ENCODE data around the gene ADARB2. TPM values are rescaled to one million over a fixed set of nuclear protein-coding genes. Genes with fewer than 3 reads are reported as not detected.

ADARB2 gene
- total and polyA plus RNA-seq, 10 of the 15 experiments (the other 5 are each of a cell fraction or from before 2014, with no cell fraction given), result 0.02 to 4.1 (median 0.76) TPM

DNA sequence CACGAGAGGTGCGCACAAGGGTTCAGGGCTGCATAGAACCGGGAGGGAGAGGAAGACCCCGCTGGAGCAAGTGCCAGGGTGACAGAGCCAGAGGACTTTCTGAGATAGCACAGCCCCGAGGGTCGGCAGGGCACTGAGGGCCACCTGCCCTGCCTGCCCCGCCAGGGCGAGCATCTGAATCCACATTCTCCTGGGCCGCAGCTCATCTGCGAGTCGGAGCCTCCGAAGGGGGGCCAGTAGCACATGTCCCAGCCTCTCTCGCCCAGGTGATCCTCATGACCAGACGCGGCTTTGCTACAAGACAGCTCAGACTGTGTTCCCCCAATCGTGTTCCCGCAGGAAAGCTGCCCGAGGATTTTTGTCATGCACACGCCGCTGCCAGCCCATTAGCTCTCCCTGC, 71.2 kb downstream of the ADARB2 start (continued):
- no peak for TF ChIP-seq MTA2 (IDR thresholded peaks at IDR 0.05; ENCODE audit: low read depth)
- TF ChIP-seq PKNOX1 (IDR thresholded peaks at IDR 0.05), result no peak
- TF ChIP-seq CREB1 (IDR thresholded peaks at IDR 0.05; ENCODE audit: low read depth), result no peak

DNA sequence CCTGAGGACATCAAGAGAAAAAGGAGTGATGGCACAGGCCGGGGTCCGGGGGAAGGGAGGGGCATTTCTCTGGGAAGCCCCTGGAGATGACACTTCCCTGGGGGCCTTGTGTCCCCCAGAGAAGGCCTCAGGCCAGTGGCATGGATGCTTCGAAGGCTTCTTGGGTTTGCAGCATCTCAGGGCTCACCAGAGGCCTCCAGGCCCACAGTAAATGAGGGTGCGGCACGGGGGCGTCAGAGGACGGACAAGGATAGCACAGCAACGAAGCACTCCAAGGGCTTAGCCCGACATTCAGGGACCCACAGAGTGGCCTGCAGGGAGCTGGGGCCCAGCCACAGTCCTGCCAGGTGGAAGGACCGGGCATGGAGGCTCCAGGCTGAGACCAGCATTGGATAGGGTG, 71.6 kb downstream of the ADARB2 start:
- Histone ChIP-seq H3K4me1 (ENCODE audit: control insufficient read depth, insufficient read depth, low read length) (peaks cover 19% of the 10 kb centered on the region), H3K27ac (ENCODE audit: control insufficient read depth, insufficient read depth) (no peak overlapping the region), H3K9ac (ENCODE audit: control insufficient read depth, insufficient read depth, low read length) (no peak overlapping the region), H3K9me3 (replicated peaks; ENCODE audit: control insufficient read depth, insufficient read depth, low read length) (no peaks in the 10 kb centered on the region), H3K27me3 (replicated peaks in 1 of 2; ENCODE audit: control insufficient read depth in 2 of 2, insufficient read depth in 2 of 2, low read length in 1 of 2) (no peaks in the 10 kb centered on the region), H3K4me3 (no peak overlapping the region), H4K20me1 (ENCODE audit: control insufficient read depth, insufficient read depth) (no peaks in the 10 kb centered on the region), H3K4me2 (ENCODE audit: control insufficient read depth, insufficient read depth) (no peak overlapping the region), H2AFZ (ENCODE audit: control insufficient read depth, low read depth, low read length) (no peak overlapping the region), H3K36me3 (ENCODE audit: control insufficient read depth in 2 of 2, insufficient read depth in 2 of 2, low read length in 1 of 2) (no peaks in the 10 kb centered on the region), H3K79me2 (ENCODE audit: control insufficient read depth, insufficient read depth, low read length) (no peaks in the 10 kb centered on the region)
- TF ChIP-seq SP1 (IDR thresholded peaks at IDR 0.05; ENCODE audit: low read depth, low read length) (no peak), NFXL1 (IDR thresholded peaks at IDR 0.05; ENCODE audit: borderline replicate concordance) (no peak), SPI1 (IDR thresholded peaks at IDR 0.05; ENCODE audit: borderline replicate concordance, insufficient read depth, low read depth, low read length) (no peak), EED (IDR thresholded peaks at IDR 0.05; ENCODE audit: low read depth) (no peak), NR2C2 (IDR thresholded peaks at IDR 0.05; ENCODE audit: borderline replicate concordance, control insufficient read depth, insufficient read length, low read depth) (no peak)
- TF ChIP-seq, protein P1, sequence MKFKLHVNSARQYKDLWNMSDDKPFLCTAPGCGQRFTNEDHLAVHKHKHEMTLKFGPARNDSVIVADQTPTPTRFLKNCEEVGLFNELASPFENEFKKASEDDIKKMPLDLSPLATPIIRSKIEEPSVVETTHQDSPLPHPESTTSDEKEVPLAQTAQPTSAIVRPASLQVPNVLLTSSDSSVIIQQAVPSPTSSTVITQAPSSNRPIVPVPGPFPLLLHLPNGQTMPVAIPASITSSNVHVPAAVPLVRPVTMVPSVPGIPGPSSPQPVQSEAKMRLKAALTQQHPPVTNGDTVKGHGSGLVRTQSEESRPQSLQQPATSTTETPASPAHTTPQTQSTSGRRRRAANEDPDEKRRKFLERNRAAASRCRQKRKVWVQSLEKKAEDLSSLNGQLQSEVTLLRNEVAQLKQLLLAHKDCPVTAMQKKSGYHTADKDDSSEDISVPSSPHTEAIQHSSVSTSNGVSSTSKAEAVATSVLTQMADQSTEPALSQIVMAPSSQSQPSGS (IDR thresholded peaks at IDR 0.05; ENCODE audit: low read length), result no peak
- in situ Hi-C loops (cut with MboI), result no loop called here
- CTCF ChIA-PET, result interaction anchor here (1.3 kb wide), 1 partner anchor 24 kb away, joined by 3 read pairs; no protein-coding TSS in a partner anchor
- WGBS (ENCODE audit: insufficient coverage, insufficient replicate concordance, low lambda C conversion rate, missing lambda C conversion rate), result 68% methylated on average over 10 of the region's 10 CpGs
- SMC1A ChIA-PET (ENCODE audit: uncharacterized antibody, unreplicated experiment), result interaction anchor here (1.1 kb wide), 1 partner anchor 16 kb away, joined by 5 read pairs; no protein-coding TSS in a partner anchor
- ATAC-seq (no peak), FAIRE-seq (no peak), DNase-seq (ENCODE audit: low read depth, low spot score) (no peak)
- RAD21 ChIA-PET (ENCODE audit: unreplicated experiment), result interaction anchor here (0.9 kb wide), 1 partner anchor 17 kb away, joined by 4 read pairs; no protein-coding TSS in a partner anchor
- POLR2A ChIA-PET, result interaction anchor here (1.0 kb wide), 1 partner anchor 28 kb away, joined by 3 read pairs; no protein-coding TSS in a partner anchor
- intact Hi-C loops (cut with micrococcal nuclease; ENCODE audit: unreplicated experiment), result loop anchor here (10.0 kb wide), 1 partner anchor 241 kb away; no protein-coding TSS in a partner anchor
- no TSS peak for BruUV-seq (replicated peaks)

Data from GM12878 (cell line).